Measurements from ENCODE around the gene SMIM8.

SMIM8 gene

GRCh38 chr6:87336367-87336766, 14.0 kb downstream of the SMIM8 start:
- no peak for DNase-seq (ENCODE audit: low spot score)

GRCh38 chr6:87340230-87340629, 17.8 kb downstream of the SMIM8 start:
- no peak for DNase-seq (ENCODE audit: low spot score)

DNA sequence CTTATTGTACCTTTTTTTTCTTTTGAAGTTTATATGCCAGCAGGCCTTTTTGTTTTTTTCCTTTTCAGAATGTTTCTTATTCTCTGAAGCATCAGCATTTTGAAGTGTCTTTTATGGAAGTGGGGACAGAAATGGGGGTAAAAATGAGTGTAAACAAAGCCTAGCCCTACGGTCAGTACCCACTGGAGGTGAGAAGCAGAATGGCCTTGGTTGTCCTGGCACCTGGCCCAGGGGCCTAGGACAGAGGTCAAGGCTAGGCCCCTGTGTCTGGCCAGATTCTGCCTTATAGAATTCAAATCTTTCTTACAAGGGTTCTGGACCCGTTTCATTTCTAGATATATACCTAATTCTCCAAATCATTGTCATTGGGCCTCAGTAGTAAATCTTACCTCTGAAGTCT, 18.8 kb downstream of the SMIM8 start:
- no peak for DNase-seq (ENCODE audit: low spot score)

- DNase-seq (ENCODE audit: low spot score) = no peak
Observed at GRCh38 chr6:87341899-87342298, 19.5 kb downstream of the SMIM8 start.

GRCh38 chr6:87342829-87343228, 20.4 kb downstream of the SMIM8 start:
- DNase-seq (ENCODE audit: low spot score) = no peak

DNA sequence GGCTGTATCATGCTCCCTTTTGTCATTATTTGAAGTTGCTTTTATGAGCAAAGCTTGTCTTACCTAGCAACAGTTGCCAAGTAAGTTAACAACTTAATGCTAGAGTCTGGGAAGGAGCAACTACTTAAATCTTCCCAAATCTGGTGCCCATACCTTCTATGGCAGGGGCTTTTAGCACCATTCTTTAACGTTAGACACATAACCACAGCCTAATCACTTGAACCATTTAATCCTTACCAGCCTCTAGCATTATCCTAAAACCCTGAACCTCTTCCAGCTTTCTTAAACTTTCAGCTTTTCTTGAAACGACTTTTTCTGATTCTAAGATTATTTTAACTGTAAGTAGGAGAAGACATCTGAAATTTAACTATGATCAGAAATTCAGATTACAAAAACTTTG, 22.3 kb downstream of the SMIM8 start, which contains the start of gene C6orf163:
C6orf163 (plus strand) TSS at position 83 of the 400 bp plus-strand sequence; CDS start at position 370, 287 bp downstream.
- no peak for DNase-seq (ENCODE audit: low spot score)

- DNase-seq (ENCODE audit: low spot score) = no peak
Observed at GRCh38 chr6:87346700-87347099, 24.3 kb downstream of the SMIM8 start.

- no peak for DNase-seq (ENCODE audit: low spot score)
Observed at GRCh38 chr6:87349896-87350295, 27.5 kb downstream of the SMIM8 start.

- no peak for DNase-seq (ENCODE audit: low spot score)
Observed at GRCh38 chr6:87350516-87350915, 28.1 kb downstream of the SMIM8 start.

DNA sequence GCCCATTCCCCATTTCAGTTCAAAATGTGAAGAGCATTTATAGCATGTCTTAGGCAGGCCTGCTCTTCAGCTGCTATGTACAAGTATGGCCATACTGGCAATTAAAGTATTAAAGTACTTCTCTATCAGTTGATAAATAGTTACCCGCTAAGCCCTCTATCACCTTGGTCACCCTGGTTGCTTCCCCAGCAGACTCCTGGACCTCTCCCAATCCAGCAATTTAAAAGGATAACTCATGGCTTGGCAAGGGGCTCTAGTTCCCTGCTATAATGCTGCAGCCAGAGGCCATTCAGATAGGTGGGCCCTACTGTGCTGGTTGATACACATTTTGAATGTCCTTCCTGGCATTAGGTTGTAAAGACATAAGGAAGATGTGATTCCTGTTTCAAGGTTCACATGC, 29.2 kb downstream of the SMIM8 start:
- no peak for DNase-seq (ENCODE audit: low spot score)

DNA sequence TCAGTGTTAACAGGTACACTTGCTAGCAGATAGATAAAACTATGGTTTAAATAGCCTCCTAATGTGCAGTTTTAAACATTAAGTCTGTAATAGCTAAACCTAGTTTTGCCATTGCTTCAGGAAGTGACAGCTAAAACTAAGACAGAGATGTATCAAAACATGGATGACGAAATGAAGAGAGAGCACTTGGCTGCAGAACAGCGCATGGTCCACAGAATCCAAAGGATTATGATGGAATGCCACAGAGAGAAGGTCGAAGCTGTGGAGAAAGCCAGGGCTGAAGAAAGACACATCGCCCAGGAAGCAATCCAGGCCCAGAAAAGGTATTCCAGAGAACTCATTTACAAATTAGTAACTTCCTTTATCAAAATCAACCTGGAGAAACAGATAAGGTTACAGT, 33.8 kb downstream of the SMIM8 start:
- DNase-seq (ENCODE audit: low spot score) = no peak

DNA sequence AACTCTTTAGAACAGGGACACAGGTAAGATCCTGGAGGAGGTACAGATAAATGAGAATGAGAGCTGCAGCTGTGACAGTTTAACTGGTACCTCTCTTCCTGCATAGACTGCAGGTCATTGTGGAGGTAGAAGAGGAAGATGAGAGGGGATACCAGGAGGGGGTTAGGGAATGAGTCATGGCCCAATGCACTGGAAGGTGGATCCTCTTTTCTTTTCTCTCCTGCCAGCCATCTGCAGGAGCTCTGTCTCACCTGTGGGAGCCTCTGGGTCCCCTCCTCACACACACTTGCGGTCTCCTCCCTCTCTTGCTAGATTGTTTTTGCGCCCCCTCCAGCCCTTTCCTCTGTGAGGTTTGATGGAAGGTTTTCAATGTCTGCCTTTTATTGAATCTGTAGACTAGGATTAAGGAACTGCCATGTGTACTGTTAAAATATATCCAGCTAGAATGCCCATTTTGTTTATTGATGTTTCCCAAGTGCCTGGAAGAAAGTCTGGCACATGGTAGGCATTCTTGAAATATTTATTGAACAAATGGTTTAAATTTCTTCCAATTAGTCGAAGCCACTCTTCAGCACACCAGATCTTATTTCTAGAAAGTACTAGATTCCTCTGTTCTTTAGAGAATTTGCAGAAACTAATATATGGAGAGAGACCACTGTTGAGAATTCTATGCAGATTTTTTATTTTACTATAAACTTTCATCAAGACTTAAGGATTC, 35.2 kb downstream of the SMIM8 start:
- no peak for DNase-seq (ENCODE audit: low spot score)

- no peak for DNase-seq (ENCODE audit: low spot score)
Observed at GRCh38 chr6:87364602-87365252, 42.3 kb downstream of the SMIM8 start.

GRCh38 chr6:87366072-87366827, 43.9 kb downstream of the SMIM8 start:
- no peak for DNase-seq (ENCODE audit: low spot score)

- no peak for DNase-seq (ENCODE audit: low spot score)
Observed at GRCh38 chr6:87366899-87367298, 44.5 kb downstream of the SMIM8 start.

DNA sequence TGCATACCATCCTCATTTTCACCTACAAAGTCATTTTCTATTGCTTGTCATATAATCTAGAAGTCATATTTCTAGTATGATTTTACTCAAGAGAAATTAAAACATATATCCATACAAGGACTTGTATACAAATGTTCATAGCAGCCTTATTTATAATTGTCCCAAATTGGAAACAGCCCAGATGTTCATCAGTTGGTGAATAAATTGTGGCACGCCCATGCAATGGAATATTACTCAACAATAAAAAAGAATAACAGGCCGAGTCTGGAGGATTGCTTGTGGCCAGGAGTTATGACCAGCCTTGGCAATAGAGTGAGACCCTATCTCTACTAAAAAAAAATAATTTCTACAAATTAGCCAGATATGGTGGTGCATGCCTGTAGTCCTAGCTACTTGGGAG, 51.0 kb downstream of the SMIM8 start:
- no peak for DNase-seq (ENCODE audit: low spot score)

DNA sequence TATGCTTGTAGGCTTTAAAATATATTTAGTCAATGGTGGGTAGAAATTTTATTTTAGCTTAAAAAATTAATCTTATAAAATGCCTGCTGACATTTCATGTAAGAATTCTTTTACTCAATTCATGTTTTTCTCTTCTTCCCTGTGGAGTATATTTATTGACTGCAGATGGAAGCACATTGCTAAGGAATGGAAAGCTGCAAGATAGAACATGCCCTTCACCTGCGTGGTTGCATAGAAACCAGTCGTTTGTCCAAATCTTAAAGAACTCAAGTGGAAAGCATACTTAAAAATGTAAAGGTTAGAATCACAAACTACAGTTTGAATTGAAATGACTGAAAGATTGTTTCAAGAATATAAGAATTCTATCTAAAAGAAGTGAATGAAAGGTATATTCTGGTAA, 52.9 kb downstream of the SMIM8 start:
- no peak for DNase-seq (ENCODE audit: low spot score)

GRCh38 chr6:87376643-87377042, 54.3 kb downstream of the SMIM8 start:
- no peak for DNase-seq (ENCODE audit: low spot score)

- DNase-seq (ENCODE audit: low spot score) = no peak
Observed at GRCh38 chr6:87378947-87379346, 56.6 kb downstream of the SMIM8 start.

- DNase-seq (ENCODE audit: low spot score) = no peak
Observed at GRCh38 chr6:87382861-87383260, 60.5 kb downstream of the SMIM8 start.

DNA sequence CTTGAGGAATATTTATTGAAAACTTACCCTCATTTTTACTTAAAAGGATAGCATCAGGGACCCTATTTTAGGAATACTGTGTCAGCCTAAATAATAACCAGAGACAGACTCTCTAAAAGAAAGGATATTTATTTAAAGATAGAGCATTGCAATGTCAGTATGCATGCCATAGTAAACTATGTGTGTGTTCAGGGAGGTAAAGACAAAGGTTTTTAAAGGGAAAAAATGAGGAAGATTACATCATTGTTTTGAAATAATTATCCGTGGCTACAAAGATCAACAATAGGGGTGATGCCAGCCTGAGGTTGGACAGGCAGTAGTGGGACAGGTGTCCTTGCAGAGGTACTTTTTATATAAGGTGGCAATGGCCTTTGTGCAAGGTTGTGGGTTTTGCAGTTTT, 61.6 kb downstream of the SMIM8 start:
- no peak for DNase-seq (ENCODE audit: low spot score)

DNA sequence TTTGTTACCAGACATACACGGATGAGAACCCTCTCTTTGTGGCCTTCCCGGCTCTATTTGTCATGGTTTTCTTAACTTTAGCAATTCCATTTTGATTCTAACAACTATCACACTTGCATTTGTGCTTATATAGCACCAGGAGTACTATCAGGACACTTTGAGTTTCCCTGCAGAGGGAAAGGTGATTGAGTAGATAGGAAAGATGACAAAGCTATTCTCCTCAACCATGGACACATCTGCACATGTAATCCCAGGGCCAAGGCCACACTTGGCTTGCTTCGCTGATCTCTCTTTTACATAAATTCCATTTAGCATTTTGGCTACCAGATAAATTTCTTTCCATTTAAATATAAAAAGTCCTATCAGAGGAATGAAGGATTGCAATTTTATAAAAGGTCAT, 62.1 kb downstream of the SMIM8 start:
- no peak for DNase-seq (ENCODE audit: low spot score)

DNA sequence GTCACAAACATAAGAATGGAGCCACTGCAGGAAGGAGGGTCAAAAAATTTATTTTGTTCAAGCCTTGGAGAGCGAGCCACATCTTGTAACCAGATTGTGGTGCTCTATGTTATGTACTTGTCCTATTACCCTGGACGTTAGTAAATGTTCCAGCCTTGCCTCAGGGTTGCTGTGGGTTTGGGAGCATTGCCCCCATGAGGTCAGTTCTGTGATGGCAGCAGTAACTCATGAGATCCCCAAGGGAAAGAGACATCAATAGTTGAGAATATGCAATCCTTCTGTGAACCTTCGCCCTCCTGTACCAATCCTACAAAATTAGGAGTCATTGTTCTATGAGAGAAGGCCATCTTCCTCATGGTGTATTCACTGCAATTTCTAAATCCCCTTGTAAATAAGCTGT, 68.9 kb downstream of the SMIM8 start:
- DNase-seq (ENCODE audit: low spot score) = no peak

All from activated CD4-positive, alpha-beta T cell treated with anti-CD3 and anti-CD28 coated beads, Interleukin-2, Interleukin-4, amounts not matched to agents 100 ng/mL and 50 ng/mL, durations not matched to agents 16 hours and 8 hours (primary cell).